GM10248 (cell line): ENCODE measurements around the gene KDR.

Experiments
- CTCF ChIA-PET: fragments of 300-600 bp; sonication (Branson Sonifier 250); formaldehyde crosslinking; extraction: SDS; loops from one replicate; lab custom pipeline; 2021; ENCODE audit warnings: antibody characterized with exemption; lab: Yijun Ruan, JAX
- POLR2A ChIA-PET: fragments of 350-650 bp; sonication (Branson Sonifier 250); formaldehyde crosslinking; extraction: SDS; loops from one replicate; lab custom pipeline; 2020; ENCODE audit warnings: antibody characterized with exemption; lab: Yijun Ruan, JAX
- DNase-seq: peaks from one replicate; pipeline ENCODE4 v3.0.0; 2012; ENCODE audit errors: extremely low spot score
- TF ChIP-seq, protein P1 (sequence below): IDR thresholded peaks from 2 replicates; pipeline ENCODE4 v1.5.1; 2012; ENCODE audit warnings: mild to moderate bottlenecking, low read depth; ENCODE audit errors: extremely low read depth, missing control alignments, control extremely low read depth

Gene KDR

GRCh38 chr4:55143858-55144257 lies 18.5 kb upstream of the KDR start:
- no peak for DNase-seq
- POLR2A ChIA-PET = no interaction called here
- CTCF ChIA-PET = no interaction called here
- TF ChIP-seq, protein P1, sequence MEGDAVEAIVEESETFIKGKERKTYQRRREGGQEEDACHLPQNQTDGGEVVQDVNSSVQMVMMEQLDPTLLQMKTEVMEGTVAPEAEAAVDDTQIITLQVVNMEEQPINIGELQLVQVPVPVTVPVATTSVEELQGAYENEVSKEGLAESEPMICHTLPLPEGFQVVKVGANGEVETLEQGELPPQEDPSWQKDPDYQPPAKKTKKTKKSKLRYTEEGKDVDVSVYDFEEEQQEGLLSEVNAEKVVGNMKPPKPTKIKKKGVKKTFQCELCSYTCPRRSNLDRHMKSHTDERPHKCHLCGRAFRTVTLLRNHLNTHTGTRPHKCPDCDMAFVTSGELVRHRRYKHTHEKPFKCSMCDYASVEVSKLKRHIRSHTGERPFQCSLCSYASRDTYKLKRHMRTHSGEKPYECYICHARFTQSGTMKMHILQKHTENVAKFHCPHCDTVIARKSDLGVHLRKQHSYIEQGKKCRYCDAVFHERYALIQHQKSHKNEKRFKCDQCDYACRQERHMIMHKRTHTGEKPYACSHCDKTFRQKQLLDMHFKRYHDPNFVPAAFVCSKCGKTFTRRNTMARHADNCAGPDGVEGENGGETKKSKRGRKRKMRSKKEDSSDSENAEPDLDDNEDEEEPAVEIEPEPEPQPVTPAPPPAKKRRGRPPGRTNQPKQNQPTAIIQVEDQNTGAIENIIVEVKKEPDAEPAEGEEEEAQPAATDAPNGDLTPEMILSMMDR = no peak

GRCh38 chr4:55138367-55138766 lies 13.0 kb upstream of the KDR start:
- POLR2A ChIA-PET = no interaction called here
- TF ChIP-seq, protein P1 = no peak
- DNase-seq = no peak
- CTCF ChIA-PET = interaction anchor here (0.6 to 0.7 kb wide), 2 partner anchors 12 to 16 kb away, joined by 3 read pairs; no protein-coding TSS in a partner anchor

DNA sequence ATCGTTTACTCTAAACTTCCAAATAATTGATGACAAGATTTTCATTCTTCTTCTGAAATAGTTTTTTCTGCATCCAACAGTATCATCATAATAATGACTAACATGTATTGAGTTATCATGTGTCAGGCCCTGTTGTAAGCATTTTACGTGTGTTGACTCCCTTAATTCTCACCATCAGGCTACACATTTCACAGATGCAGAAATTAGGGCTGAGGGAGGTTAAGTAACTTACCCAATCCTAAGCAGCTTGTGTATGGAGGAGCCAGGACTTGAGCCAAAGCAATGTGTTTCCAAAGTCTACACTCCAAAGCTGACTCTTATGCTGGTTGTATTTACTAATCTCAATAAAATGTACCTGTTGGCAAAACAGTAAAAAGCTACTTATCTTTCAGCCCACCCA lies 11.2 kb upstream of the KDR start:
- TF ChIP-seq, protein P1 = no peak
- ChIA-PET POLR2A (no interaction called here), CTCF (no interaction called here)
- DNase-seq = no peak

DNA sequence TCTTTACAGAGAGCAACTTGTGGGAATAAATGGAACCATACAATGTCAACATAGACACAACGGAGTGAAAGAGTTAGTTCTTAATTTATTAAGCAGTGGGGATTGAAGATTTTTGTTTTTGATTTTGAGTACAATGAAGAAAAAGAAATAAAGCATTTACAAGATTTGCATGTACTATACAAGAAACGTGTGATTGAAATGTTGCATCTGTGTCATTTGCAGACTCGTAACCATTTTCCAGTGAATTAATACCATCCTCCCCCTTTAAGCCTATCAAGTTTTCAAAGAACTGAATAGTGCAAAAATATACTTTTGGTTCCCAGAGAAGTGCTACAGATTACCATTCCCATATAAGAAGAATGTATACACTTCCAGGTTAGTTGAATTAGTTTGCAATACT lies 8.6 kb upstream of the KDR start:
- POLR2A ChIA-PET = no interaction called here
- no peak for DNase-seq
- TF ChIP-seq, protein P1 = no peak
- CTCF ChIA-PET = no interaction called here

- POLR2A ChIA-PET = no interaction called here
- CTCF ChIA-PET = interaction anchor here (1.2 kb wide), 1 partner anchor 27 kb away, joined by 4 read pairs; no protein-coding TSS in a partner anchor
These were observed 7.4 kb upstream of the KDR start for GRCh38 chr4:55132775-55133174.

DNA sequence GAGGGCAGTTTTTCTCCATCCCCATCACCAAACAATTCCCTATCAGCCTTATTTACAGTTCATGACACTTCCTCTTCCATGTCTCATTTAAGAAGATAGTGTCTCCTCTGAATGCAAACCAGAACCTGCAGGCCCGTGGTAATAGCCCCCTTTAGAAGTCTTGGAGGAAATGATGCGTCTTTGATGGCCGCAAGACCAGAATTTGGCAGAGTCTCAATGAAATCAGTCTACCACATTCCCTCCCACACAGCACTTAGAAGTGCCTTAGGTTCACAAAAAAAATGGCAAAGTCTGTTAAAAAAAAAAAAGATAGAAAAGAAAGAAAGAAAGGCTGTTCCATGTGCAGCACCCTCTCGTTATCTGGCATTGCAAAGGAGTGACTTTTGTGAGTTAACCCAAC lies 2.1 kb upstream of the KDR start:
- ChIA-PET CTCF (no interaction called here), POLR2A (no interaction called here)
- TF ChIP-seq, protein P1 = no peak
- no peak for DNase-seq

More at GRCh38 chr4:55132775-55133174, 7.4 kb upstream of the KDR start:
- TF ChIP-seq, protein P1 = no peak
- DNase-seq = no peak
